ENCODE data around the gene ANKRD12. TPM values are rescaled to one million over a fixed set of nuclear protein-coding genes. Genes with fewer than 3 reads are reported as not detected.
"Not testable (repeated sequence)": the region's sequence is repeated elsewhere in the genome, so short reads cannot be mapped to it uniquely, and the experiment has no call there.

Gene ANKRD12
- polyA plus RNA-seq, 1 donor from 2014 or later: 32.3 TPM

DNA sequence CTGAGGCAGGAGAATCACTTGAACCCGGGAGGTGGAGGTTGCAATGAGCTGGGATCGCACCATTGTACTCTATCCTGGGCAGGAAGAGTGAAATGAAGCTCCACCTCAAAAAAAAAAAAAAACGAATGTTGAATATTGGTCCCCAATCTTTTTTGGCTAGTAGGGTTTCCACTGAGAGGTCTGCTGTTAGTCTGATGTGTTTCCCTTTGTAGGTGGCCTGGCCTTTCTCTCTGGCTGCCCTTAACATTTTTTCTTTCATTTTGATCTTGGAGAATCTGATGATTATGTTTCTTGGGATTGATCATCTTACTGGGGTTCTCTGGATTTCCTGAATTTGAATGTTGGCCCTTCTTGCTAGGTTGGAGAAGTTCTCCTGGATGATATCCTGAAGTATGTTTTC, 35.3 kb downstream of the ANKRD12 start:
- H3F3A ChIP-seq (ENCODE audit: insufficient read depth, low read length, poor library complexity, severe bottlenecking); H3K9me3 ChIP-seq (ENCODE audit: low read length); H3K36me3 ChIP-seq (ENCODE audit: insufficient read depth, low read length); H3K9ac ChIP-seq (ENCODE audit: low read length); H3K4me3 ChIP-seq (ENCODE audit: low read length); H3K9me2 ChIP-seq (ENCODE audit: insufficient read depth, low read length); H4K20me1 ChIP-seq (ENCODE audit: insufficient read depth); H2AFZ ChIP-seq (ENCODE audit: low read depth, low read length); H3K79me2 ChIP-seq (replicated peaks; ENCODE audit: insufficient read depth, low read length); H3K27me3 ChIP-seq (ENCODE audit: insufficient read depth, low read depth, low read length); H3K4me2 ChIP-seq (ENCODE audit: low read length); H3K27ac ChIP-seq (ENCODE audit: low read length): not testable (repeated sequence)

DNA sequence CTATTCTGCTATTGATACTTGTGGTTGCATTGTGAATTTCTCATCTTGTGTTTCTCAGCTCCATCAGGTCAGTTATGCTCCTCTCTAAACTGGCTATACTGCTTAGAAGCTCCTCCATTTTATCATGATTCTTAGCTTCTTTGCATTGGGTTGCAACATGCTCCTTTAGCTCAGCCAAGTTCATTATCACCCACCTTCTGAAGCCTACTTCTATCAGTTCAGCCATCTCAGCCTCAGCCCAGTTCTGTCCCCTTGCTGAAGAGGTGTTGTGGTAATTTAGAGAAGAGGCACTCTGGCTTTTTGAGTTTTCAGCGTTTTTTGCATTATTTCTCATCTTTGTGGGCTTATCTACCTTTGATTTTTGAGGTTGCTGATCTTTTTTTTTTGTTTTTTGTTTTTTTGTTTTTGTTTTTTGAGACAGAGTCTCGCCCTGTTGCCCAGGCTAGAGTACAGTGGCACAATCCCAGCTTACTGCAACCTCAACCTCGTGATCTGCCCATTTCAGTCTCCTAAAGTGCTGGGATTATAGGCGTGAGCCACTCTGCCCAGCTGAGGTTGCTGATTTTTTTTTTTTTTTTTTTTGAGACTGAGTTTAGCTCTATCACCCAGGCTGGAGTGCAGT, 36.0 kb downstream of the ANKRD12 start:
- no peaks in the 10 kb centered on the region for H3K9me2 ChIP-seq (ENCODE audit: insufficient read depth, low read length)
- no peaks in the 10 kb centered on the region for H3K79me2 ChIP-seq (replicated peaks; ENCODE audit: insufficient read depth, low read length)
- no peaks in the 10 kb centered on the region for H3K9me3 ChIP-seq (ENCODE audit: low read length)
- no peaks in the 10 kb centered on the region for H3F3A ChIP-seq (ENCODE audit: insufficient read depth, low read length, poor library complexity, severe bottlenecking)
- no peaks in the 10 kb centered on the region for H3K36me3 ChIP-seq (ENCODE audit: insufficient read depth, low read length)
- no peak overlapping the region for H3K9ac ChIP-seq (ENCODE audit: low read length)
- no peak overlapping the region for H3K4me3 ChIP-seq (ENCODE audit: low read length)
- H3K4me2 ChIP-seq (ENCODE audit: low read length): no peak overlapping the region
- no peak overlapping the region for H3K27ac ChIP-seq (ENCODE audit: low read length)
- no peaks in the 10 kb centered on the region for H4K20me1 ChIP-seq (ENCODE audit: insufficient read depth)
- TF ChIP-seq EZH2 (IDR thresholded peaks at IDR 0.05; ENCODE audit: borderline replicate concordance, insufficient read depth, low read length, poor library complexity, severe bottlenecking): no peak
- H2AFZ ChIP-seq (ENCODE audit: low read depth, low read length): no peak overlapping the region
- H3K27me3 ChIP-seq (ENCODE audit: insufficient read depth, low read depth, low read length): no peaks in the 10 kb centered on the region

DNA sequence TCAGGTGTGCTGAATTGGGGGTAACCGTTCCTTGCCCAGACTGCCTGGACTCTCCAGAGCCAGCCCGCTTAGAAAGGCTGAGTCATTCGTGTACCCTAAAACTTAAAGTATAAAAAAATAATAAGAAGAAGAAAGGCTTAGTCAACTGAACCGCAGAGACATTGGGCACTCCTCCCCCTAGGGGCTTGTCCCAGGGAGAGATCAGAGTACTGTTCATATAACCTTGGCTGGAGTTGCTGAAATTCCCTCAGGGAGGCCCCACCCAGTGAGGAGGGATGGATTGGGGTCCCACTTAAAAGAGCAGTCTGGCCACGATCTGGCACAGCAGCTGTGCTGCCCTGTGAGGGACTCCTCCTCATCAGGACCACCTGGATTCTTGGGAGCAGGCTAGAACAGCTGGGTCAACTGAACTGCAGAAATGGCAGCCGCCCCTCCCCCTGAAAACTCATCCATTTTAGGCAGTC, 37.2 kb downstream of the ANKRD12 start:
- H3K79me2 ChIP-seq (replicated peaks; ENCODE audit: insufficient read depth, low read length): peaks cover 5% of the 10 kb centered on the region
- H3K4me3 ChIP-seq (ENCODE audit: low read length): no peak overlapping the region
- no peak overlapping the region for H3K9ac ChIP-seq (ENCODE audit: low read length)
- H3F3A ChIP-seq (ENCODE audit: insufficient read depth, low read length, poor library complexity, severe bottlenecking): no peaks in the 10 kb centered on the region
- H3K27ac ChIP-seq (ENCODE audit: low read length): no peak overlapping the region
- H3K36me3 ChIP-seq (ENCODE audit: insufficient read depth, low read length): no peaks in the 10 kb centered on the region
- H2AFZ ChIP-seq (ENCODE audit: low read depth, low read length): no peak overlapping the region
- H3K9me2 ChIP-seq (ENCODE audit: insufficient read depth, low read length): no peaks in the 10 kb centered on the region
- no peak overlapping the region for H3K4me2 ChIP-seq (ENCODE audit: low read length)
- no peaks in the 10 kb centered on the region for H3K27me3 ChIP-seq (ENCODE audit: insufficient read depth, low read depth, low read length)
- H3K9me3 ChIP-seq (ENCODE audit: low read length): no peaks in the 10 kb centered on the region
- no peak for TF ChIP-seq POLR2AphosphoS5 (IDR thresholded peaks at IDR 0.05)
- TF ChIP-seq, protein P1, sequence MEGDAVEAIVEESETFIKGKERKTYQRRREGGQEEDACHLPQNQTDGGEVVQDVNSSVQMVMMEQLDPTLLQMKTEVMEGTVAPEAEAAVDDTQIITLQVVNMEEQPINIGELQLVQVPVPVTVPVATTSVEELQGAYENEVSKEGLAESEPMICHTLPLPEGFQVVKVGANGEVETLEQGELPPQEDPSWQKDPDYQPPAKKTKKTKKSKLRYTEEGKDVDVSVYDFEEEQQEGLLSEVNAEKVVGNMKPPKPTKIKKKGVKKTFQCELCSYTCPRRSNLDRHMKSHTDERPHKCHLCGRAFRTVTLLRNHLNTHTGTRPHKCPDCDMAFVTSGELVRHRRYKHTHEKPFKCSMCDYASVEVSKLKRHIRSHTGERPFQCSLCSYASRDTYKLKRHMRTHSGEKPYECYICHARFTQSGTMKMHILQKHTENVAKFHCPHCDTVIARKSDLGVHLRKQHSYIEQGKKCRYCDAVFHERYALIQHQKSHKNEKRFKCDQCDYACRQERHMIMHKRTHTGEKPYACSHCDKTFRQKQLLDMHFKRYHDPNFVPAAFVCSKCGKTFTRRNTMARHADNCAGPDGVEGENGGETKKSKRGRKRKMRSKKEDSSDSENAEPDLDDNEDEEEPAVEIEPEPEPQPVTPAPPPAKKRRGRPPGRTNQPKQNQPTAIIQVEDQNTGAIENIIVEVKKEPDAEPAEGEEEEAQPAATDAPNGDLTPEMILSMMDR (IDR thresholded peaks at IDR 0.05; ENCODE audit: poor library complexity, severe bottlenecking): no peak
- TF ChIP-seq EZH2 (IDR thresholded peaks at IDR 0.05; ENCODE audit: borderline replicate concordance, insufficient read depth, low read length, poor library complexity, severe bottlenecking): no peak
- no peak for TF ChIP-seq SMC3 (conservative IDR thresholded peaks at IDR 0.05; ENCODE audit: poor library complexity)
- TF ChIP-seq TAF1 (IDR thresholded peaks at IDR 0.05; ENCODE audit: low read depth): no peak
- TF ChIP-seq, protein P2, sequence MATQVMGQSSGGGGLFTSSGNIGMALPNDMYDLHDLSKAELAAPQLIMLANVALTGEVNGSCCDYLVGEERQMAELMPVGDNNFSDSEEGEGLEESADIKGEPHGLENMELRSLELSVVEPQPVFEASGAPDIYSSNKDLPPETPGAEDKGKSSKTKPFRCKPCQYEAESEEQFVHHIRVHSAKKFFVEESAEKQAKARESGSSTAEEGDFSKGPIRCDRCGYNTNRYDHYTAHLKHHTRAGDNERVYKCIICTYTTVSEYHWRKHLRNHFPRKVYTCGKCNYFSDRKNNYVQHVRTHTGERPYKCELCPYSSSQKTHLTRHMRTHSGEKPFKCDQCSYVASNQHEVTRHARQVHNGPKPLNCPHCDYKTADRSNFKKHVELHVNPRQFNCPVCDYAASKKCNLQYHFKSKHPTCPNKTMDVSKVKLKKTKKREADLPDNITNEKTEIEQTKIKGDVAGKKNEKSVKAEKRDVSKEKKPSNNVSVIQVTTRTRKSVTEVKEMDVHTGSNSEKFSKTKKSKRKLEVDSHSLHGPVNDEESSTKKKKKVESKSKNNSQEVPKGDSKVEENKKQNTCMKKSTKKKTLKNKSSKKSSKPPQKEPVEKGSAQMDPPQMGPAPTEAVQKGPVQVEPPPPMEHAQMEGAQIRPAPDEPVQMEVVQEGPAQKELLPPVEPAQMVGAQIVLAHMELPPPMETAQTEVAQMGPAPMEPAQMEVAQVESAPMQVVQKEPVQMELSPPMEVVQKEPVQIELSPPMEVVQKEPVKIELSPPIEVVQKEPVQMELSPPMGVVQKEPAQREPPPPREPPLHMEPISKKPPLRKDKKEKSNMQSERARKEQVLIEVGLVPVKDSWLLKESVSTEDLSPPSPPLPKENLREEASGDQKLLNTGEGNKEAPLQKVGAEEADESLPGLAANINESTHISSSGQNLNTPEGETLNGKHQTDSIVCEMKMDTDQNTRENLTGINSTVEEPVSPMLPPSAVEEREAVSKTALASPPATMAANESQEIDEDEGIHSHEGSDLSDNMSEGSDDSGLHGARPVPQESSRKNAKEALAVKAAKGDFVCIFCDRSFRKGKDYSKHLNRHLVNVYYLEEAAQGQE (IDR thresholded peaks at IDR 0.05; ENCODE audit: borderline replicate concordance): no peak
- no peak for TF ChIP-seq MXI1 (conservative IDR thresholded peaks at IDR 0.05; ENCODE audit: poor library complexity, severe bottlenecking)
- TF ChIP-seq EP300 (conservative IDR thresholded peaks at IDR 0.05; ENCODE audit: poor library complexity, severe bottlenecking): no peak
- TF ChIP-seq RAD21 (conservative IDR thresholded peaks at IDR 0.05): no peak
- no peaks in the 10 kb centered on the region for H4K20me1 ChIP-seq (ENCODE audit: insufficient read depth)

Measured in neural cell (in vitro differentiated cells).